ENCODE results near the gene CD80. TPM values are rescaled to one million over a fixed set of nuclear protein-coding genes. Genes with fewer than 3 reads are reported as not detected.

Gene CD80
- total RNA-seq, 4 donors from 2014 or later: not detected

- 73% methylated on average over 1 of the region's 1 CpG for WGBS
- DNase-seq (ENCODE audit: low spot score in 2 of 2): no peak
- Histone ChIP-seq H3K27ac (no peak overlapping the region), H3K4me1 (no peaks in the 10 kb centered on the region), H3K36me3 (peaks cover 62% of the 10 kb centered on the region), H3K9me3 (no peaks in the 10 kb centered on the region), H3K27me3 (no peaks in the 10 kb centered on the region), H3K4me3 (no peak overlapping the region)
- TF ChIP-seq POLR2AphosphoS5 (IDR thresholded peaks at IDR 0.05) (no peak), EP300 (IDR thresholded peaks at IDR 0.05) (no peak), POLR2A (IDR thresholded peaks at IDR 0.05) (no peak), CTCF (IDR thresholded peaks at IDR 0.05) (no peak)
These were observed 51.1 kb downstream of the CD80 start for GRCh38 chr3:119508172-119508845.

GRCh38 chr3:119507404-119507803 is 52.0 kb downstream of the CD80 start:
- WGBS: 98% methylated on average over 2 of the region's 2 CpGs
- no peaks in the 10 kb centered on the region for H3K27me3 ChIP-seq
- no peak for TF ChIP-seq POLR2A (IDR thresholded peaks at IDR 0.05)
- TF ChIP-seq EP300 (IDR thresholded peaks at IDR 0.05): no peak
- TF ChIP-seq CTCF (IDR thresholded peaks at IDR 0.05): no peak
- TF ChIP-seq POLR2AphosphoS5 (IDR thresholded peaks at IDR 0.05): no peak
- H3K4me3 ChIP-seq: no peak overlapping the region
- no peaks in the 10 kb centered on the region for H3K4me1 ChIP-seq
- H3K36me3 ChIP-seq: peaks cover 57% of the 10 kb centered on the region
- no peak for DNase-seq (ENCODE audit: low spot score in 2 of 2)
- H3K9me3 ChIP-seq: no peaks in the 10 kb centered on the region
- no peak overlapping the region for H3K27ac ChIP-seq

DNA sequence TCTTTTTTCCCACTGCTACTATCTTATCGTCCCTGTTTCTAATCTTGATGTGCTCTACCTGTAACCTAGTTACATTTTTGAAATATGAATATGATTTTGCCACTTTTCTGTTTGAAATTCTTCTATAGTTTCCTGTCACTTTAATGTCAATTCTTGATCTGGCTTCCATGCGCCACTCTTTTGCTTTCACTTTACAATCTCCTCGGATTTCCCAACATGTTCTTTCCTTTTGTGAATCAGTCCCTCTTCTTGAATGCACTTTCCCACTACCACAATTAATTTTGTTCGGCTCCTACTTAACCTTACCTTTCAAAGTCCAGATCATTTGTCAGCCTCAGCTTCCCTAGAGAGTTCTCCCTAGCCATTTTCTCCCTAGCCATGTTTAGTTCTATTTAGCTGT is 52.8 kb downstream of the CD80 start:
- TF ChIP-seq EP300 (IDR thresholded peaks at IDR 0.05) (no peak), POLR2AphosphoS5 (IDR thresholded peaks at IDR 0.05) (no peak), CTCF (IDR thresholded peaks at IDR 0.05) (no peak), POLR2A (IDR thresholded peaks at IDR 0.05) (no peak)
- WGBS: 82% methylated on average over 4 of the region's 4 CpGs
- no peak overlapping the region for H3K27ac ChIP-seq

DNA sequence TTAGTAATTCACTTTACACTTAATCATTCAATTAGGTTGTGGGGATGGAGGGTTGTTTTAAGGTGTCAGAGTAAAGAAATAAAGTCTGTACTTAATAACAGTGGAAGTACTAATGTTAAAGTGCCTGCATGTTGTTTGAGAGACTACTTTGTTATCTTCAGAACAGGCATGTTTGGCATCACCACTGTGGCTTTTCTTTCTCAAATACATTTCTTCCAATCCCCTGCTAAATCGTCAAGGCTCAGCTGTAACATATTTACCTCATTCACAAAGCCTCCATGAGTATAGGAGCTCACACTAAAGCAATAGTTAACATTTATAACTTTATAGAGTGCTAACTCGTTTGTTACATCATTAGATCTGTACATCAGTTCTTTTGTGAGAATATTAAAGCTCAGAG is 58.5 kb downstream of the CD80 start:
- H3K36me3 ChIP-seq: peaks cover 20% of the 10 kb centered on the region
- no peak for DNase-seq (ENCODE audit: low spot score in 2 of 2)
- no peaks in the 10 kb centered on the region for H3K9me3 ChIP-seq
- no peak for TF ChIP-seq POLR2A (IDR thresholded peaks at IDR 0.05)
- H3K27ac ChIP-seq: no peak overlapping the region
- no peak overlapping the region for H3K4me3 ChIP-seq
- peaks cover 41% of the 10 kb centered on the region for H3K4me1 ChIP-seq
- no peaks in the 10 kb centered on the region for H3K27me3 ChIP-seq
- whole genome bisulfite sequencing: 46% methylated on average over 2 of the region's 2 CpGs

More for the DNA sequence above, 52.8 kb downstream of the CD80 start:
- H3K4me3 ChIP-seq: no peak overlapping the region
- no peaks in the 10 kb centered on the region for H3K27me3 ChIP-seq
- no peak for DNase-seq (ENCODE audit: low spot score in 2 of 2)
- peaks cover 3% of the 10 kb centered on the region for H3K4me1 ChIP-seq
- H3K9me3 ChIP-seq: no peaks in the 10 kb centered on the region
- peaks cover 53% of the 10 kb centered on the region for H3K36me3 ChIP-seq

DNA sequence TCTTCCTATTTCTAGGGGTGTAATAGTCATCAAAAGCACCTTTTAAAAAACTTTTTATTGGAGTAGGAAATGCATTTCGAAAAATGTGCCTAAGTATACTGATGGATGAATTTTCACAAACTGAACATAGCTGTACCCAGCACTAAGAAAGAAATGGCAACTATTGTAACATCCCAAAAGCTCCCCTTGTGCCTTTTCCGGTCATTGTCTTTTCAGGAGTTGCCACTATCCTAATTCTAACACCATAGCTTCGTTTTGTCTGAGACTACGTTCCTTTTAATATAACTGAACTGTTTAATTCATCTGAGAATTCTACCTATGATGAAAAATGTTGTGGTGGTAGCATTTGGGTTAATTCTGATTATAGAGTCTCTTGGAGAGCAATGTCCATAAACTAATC is 59.1 kb downstream of the CD80 start:
- TF ChIP-seq POLR2A (IDR thresholded peaks at IDR 0.05): no peak
- no peak for TF ChIP-seq CTCF (IDR thresholded peaks at IDR 0.05)
- no peak for TF ChIP-seq POLR2AphosphoS5 (IDR thresholded peaks at IDR 0.05)
- TF ChIP-seq EP300 (IDR thresholded peaks at IDR 0.05): no peak
- no peak overlapping the region for H3K27ac ChIP-seq
- H3K9me3 ChIP-seq: no peaks in the 10 kb centered on the region
- H3K4me1 ChIP-seq: peaks cover 41% of the 10 kb centered on the region
- DNase-seq (ENCODE audit: low spot score in 2 of 2): no peak
- peaks cover 14% of the 10 kb centered on the region for H3K36me3 ChIP-seq
- 65% methylated on average over 4 of the region's 4 CpGs for WGBS
- H3K4me3 ChIP-seq: no peak overlapping the region
- no peaks in the 10 kb centered on the region for H3K27me3 ChIP-seq
